ENCODE measurements around the gene RHOA.

Gene RHOA

GRCh38 chr3:49411968-49412631 is at the start of gene RHOA, which contains the start of gene TCTA:
Gene RHOA, minus strand, starts transcription at chr3:49411976. Its CDS starts 36,387 bp downstream, at chr3:49375589.
Gene TCTA, plus strand, starts transcription at chr3:49412423. Its CDS starts 4 bp downstream, at chr3:49412427.
- DNase-seq, result peak; percentile 98

GRCh38 chr3:49460956-49461355 is 49.2 kb upstream of the RHOA start:
- DNase-seq, result no peak

- no peak for DNase-seq
Measured at GRCh38 chr3:49460188-49460890, 48.6 kb upstream of the RHOA start.

- DNase-seq, result no peak
Measured at GRCh38 chr3:49456466-49456865, 44.7 kb upstream of the RHOA start.

GRCh38 chr3:49454898-49455681 is 43.3 kb upstream of the RHOA start:
- DNase-seq, result no peak

GRCh38 chr3:49454458-49454857 is 42.7 kb upstream of the RHOA start:
- peak; percentile 5 for DNase-seq

GRCh38 chr3:49453621-49454020 is 41.8 kb upstream of the RHOA start:
- DNase-seq, result no peak

GRCh38 chr3:49445391-49445790 is 33.6 kb upstream of the RHOA start:
- no peak for DNase-seq

- DNase-seq, result no peak
Measured at GRCh38 chr3:49434731-49435130, 23.0 kb upstream of the RHOA start.

GRCh38 chr3:49428752-49429080 is 16.9 kb upstream of the RHOA start:
- no peak for DNase-seq

GRCh38 chr3:49427586-49427985 is 15.8 kb upstream of the RHOA start:
- no peak for DNase-seq

- no peak for DNase-seq
Measured at GRCh38 chr3:49424816-49425215, 13.0 kb upstream of the RHOA start.

- no peak for DNase-seq
Measured at GRCh38 chr3:49422379-49423248, 10.8 kb upstream of the RHOA start, which contains the start of gene AMT. Gene AMT, minus strand, starts transcription at chr3:49422473. Its CDS starts 23 bp downstream, at chr3:49422450.

- DNase-seq, result no peak
Measured at GRCh38 chr3:49421890-49422378, 10.2 kb upstream of the RHOA start.

GRCh38 chr3:49417516-49418120 is 5.8 kb upstream of the RHOA start:
- DNase-seq, result no peak

GRCh38 chr3:49416867-49417266 is 5.1 kb upstream of the RHOA start:
- no peak for DNase-seq

GRCh38 chr3:49415931-49416601 is 4.3 kb upstream of the RHOA start:
- DNase-seq, result peak; percentile 56

GRCh38 chr3:49414753-49415152 is 3.0 kb upstream of the RHOA start:
- DNase-seq, result no peak

GRCh38 chr3:49413338-49413734 is 1.6 kb upstream of the RHOA start:
- no peak for DNase-seq

GRCh38 chr3:49412632-49413337 is 1.0 kb upstream of the RHOA start:
- DNase-seq, result no peak

- DNase-seq, result peak; percentile 64
Measured at GRCh38 chr3:49411535-49411967, 225 bp downstream of the RHOA start.
